ENCODE measurements around the gene CACNA2D1.

- TF ChIP-seq, protein P1, sequence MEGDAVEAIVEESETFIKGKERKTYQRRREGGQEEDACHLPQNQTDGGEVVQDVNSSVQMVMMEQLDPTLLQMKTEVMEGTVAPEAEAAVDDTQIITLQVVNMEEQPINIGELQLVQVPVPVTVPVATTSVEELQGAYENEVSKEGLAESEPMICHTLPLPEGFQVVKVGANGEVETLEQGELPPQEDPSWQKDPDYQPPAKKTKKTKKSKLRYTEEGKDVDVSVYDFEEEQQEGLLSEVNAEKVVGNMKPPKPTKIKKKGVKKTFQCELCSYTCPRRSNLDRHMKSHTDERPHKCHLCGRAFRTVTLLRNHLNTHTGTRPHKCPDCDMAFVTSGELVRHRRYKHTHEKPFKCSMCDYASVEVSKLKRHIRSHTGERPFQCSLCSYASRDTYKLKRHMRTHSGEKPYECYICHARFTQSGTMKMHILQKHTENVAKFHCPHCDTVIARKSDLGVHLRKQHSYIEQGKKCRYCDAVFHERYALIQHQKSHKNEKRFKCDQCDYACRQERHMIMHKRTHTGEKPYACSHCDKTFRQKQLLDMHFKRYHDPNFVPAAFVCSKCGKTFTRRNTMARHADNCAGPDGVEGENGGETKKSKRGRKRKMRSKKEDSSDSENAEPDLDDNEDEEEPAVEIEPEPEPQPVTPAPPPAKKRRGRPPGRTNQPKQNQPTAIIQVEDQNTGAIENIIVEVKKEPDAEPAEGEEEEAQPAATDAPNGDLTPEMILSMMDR (conservative IDR thresholded peaks at IDR 0.05; ENCODE audit: low read depth, low read length), result no peak
- no peak for TF ChIP-seq EZH2 (IDR thresholded peaks at IDR 0.05; ENCODE audit: low read length, unreplicated experiment)
Observed at GRCh38 chr7:82057476-82057875, 386.1 kb downstream of the CACNA2D1 start.

Data from PC-3 (cell line).